Stimulated activated CD4-positive, alpha-beta T cell treated with anti-CD3 and anti-CD28 coated beads, Interleukin-2, amount 100 ng/mL, for 4 hours (primary cell): Measurements from ENCODE around the gene MCF2L2.
"Not testable (repeated sequence)": the region's sequence is repeated elsewhere in the genome, so short reads cannot be mapped to it uniquely, and the experiment has no call there.

Experiments used
- DNase-seq: peaks from one replicate; pipeline ENCODE4 v3.0.0-alpha.2; 2020; ENCODE audit warnings: low read depth

The MCF2L2 gene, protein sequence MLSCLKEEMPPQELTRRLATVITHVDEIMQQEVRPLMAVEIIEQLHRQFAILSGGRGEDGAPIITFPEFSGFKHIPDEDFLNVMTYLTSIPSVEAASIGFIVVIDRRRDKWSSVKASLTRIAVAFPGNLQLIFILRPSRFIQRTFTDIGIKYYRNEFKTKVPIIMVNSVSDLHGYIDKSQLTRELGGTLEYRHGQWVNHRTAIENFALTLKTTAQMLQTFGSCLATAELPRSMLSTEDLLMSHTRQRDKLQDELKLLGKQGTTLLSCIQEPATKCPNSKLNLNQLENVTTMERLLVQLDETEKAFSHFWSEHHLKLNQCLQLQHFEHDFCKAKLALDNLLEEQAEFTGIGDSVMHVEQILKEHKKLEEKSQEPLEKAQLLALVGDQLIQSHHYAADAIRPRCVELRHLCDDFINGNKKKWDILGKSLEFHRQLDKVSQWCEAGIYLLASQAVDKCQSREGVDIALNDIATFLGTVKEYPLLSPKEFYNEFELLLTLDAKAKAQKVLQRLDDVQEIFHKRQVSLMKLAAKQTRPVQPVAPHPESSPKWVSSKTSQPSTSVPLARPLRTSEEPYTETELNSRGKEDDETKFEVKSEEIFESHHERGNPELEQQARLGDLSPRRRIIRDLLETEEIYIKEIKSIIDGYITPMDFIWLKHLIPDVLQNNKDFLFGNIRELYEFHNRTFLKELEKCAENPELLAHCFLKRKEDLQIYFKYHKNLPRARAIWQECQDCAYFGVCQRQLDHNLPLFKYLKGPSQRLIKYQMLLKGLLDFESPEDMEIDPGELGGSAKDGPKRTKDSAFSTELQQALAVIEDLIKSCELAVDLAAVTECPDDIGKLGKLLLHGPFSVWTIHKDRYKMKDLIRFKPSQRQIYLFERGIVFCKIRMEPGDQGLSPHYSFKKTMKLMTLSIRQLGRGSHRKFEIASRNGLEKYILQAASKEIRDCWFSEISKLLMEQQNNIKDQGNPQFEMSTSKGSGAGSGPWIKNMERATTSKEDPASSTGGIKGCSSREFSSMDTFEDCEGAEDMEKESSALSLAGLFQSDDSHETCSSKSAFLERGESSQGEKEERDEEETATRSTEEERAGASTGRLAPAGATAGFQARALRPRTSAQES

DNA sequence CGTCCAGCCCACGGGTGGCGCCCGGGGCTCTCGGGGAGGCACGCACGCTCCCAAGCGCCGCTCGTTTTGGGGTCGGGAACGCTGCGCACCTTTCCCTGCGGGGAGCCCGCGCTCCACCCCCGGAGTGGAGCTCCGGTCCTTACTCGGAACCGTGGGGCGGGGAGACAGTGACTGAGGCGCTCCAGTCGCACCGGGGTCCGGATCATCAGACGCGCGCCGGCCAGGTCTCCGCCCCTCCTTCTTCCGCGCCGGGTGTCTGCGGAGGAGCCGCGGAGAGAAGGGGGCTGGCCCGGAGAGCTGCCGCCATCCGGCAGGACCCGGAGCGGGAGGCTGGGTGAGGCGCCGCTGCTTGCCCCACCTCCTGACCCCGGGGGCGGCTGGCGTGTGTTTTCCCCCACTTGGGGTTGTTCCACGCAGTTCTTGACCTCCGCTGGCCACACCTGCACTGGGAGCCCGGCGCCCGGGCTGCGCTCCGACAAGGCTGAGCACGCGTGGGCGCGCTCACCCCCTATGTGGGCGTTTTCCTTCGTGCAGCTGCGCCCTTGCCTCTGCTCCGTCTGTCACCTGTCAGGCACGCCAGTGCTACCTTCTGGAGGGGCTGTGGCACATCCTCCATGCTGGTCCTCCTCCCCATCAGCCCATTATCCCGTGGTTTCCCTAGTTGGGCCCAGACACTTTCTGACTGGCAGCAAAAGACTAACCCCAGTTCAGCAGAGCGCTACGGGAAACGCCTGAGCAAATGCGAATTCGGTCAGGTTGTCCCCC is at the start of gene MCF2L2:
Gene MCF2L2 (minus strand): TSS at position 173 of the 765 bp plus-strand sequence. CDS start 642 bp downstream, outside the sequence.
- DNase-seq = peak; percentile 63

DNA sequence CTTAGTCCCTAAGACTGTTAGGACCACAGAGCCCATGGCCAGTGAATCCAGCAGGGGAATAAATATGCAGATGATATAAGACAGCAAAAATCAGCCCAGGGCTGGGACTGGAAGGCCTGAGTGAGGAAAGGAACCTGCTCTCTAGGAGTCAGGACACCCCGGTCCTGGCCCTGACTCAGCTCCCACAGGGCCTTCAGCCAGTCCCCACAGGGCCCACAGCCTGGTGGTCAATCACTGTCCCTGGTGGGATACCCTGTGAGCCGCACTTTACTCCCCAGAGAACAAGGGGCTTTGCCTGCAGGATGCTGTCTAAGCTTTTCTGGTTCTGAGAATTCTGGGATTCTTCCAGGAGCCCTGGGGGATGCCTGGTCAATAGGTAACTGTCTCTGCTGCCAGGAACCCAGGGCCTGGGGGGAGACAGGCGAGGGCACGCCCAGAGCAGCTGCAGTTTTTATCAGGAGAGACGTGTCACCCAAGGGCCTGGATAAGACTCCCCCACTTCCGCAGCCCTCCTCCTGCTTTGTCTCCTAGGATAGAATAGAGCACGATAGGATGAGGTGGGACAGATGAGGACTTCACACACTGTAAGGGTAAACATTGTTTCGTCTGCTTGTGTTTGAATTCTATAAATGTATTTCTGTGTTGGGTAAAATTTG is 49.5 kb upstream of the MCF2L2 start:
- no peak for DNase-seq

DNA sequence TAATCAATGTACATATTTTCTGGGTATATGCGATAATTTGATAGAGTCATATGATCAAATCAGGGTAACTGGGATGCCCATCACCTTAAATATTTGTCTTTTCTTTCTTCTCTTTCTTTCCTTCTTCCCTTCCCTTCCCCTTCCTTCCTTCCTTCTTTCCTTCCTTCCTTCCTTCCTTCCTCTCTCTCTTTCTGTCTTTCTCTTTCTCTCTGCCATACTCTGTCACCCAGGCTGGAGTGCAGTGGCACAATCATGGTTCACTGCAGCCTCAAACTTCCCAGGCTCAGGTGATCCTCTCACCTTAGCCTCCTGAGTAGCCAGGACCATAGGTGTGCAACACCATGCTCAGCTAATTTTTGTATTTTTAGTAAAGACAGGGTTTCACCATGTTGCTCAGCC is 47.3 kb upstream of the MCF2L2 start:
- not testable (repeated sequence) for DNase-seq

GRCh38 chr3:183475016-183475763 is 46.8 kb upstream of the MCF2L2 start:
- no peak for DNase-seq

- DNase-seq = no peak
Measured at GRCh38 chr3:183473969-183474368, 45.5 kb upstream of the MCF2L2 start.

GRCh38 chr3:183472155-183472554 is 43.7 kb upstream of the MCF2L2 start:
- no peak for DNase-seq

- DNase-seq = no peak
Measured at GRCh38 chr3:183468424-183468823, 40.0 kb upstream of the MCF2L2 start.

- no peak for DNase-seq
Measured at GRCh38 chr3:183466575-183466974, 38.2 kb upstream of the MCF2L2 start.

DNA sequence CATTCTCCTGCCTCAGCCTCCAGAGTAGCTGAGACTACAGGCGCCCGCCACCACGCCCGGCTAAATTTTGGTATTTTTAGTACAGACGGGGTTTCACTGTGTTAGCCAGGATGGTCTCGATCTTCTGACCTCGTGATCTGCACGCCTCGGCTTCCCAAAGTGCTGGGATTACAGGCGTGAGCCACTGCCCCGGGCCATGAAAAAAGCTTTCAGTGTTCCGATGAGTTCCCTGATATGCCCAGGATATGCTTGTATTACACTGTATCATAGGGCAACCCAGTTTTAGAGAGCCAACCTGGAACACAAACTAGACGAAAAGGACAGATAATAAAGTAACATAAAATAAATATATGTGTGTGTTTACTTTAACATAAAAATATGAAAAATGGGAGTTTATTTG is 37.3 kb upstream of the MCF2L2 start:
- not testable (repeated sequence) for DNase-seq

- no peak for DNase-seq
Measured at GRCh38 chr3:183464480-183464879, 36.1 kb upstream of the MCF2L2 start.

DNA sequence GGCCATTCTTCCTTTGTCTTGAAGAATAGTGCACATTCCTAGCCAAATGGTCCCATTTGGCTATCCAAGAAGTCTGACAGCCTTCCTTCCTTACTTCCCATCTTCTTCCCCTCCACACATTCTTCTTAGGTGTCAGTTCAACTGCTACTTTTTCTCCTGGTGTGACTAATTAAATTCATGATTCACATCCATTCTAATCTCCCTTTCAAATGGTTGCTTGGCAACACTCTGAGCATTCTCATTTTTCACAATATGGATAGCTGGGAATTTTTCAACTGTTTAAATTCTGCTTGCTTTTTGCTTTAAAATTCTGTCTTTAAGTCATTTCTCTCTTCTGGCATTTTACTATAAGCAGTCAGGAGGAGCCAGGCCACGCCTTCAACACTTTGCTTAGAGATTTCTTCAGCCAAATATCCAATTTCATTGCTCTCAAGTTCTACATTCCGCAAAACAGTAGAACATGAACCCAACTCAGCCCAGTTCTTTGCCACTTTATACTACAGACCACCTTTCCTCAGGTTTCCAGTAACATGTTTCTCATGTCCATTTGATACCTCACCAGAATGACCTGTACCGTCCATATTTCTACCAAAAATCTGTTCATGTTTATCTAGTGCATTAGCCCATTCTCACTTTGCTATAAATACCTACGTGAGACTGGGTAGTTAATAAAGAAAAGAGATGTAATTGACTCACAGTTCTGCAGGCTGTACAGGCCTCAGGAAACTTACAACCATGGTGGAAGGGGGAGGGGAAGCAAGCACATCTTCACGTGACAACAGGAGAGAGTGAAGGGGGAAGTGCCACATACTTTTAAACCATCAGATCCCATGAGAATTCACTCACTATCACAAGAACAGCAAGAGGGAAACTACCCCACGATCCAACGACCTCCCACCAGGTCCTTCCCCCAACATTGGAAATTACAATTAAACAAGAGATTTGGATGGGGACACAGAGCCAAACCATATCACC is 31.9 kb upstream of the MCF2L2 start:
- DNase-seq = no peak

DNA sequence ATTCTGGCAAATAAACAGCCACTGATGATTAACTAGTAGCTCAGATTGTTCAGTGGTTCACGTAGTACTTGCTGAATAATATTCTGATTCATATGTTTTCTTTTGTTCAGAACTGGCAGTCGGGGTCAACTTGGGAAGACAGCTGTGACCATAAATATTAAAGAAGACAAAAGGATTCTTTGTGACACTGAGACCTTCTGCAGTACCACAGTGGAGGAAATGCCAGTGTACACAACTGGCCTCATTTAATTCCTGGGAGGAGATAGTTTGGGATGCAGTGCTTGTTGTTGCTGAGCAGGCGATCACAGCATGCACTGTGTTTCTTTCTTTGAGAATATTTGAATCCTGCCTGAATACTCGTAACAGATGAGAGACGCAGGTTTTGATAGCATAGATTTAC is 26.7 kb upstream of the MCF2L2 start:
- no peak for DNase-seq

DNA sequence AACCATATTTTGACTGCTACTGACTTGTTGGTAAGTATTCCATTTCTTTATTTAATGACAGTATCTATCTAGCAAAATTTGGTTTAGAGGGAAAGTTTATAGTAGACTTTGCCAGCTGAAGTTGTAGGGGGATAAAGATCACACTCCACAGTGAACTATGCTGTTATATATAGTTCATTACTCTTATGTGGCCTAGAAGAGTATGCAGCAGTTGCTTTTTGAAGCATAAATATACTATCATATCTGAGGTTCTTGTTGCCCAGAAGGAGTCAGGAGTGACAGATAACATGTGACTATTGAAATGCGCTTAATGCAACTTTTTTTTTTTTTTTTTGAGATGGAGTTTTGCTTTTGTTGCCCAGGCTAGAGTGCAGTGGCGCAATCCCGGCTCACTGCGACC is 25.6 kb upstream of the MCF2L2 start:
- DNase-seq = no peak

DNA sequence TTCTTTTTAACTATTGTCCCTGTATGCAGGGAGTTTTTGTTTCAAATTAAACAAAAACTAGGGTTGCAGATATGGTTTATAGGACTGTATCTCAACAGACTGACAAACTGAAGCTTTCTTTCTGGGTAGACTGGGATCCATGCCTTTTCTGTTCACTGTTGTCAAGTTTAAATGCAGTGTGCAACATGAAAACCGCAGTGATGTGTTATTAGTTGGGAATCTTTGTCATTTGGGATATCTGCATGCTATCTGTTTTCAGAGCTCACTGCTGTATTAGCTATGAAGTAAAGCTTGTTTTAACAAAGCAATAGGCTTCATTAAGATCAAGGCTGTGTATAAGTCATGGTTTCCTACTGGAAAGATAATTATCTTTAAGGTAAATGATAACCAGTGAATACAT is 21.4 kb upstream of the MCF2L2 start:
- no peak for DNase-seq

GRCh38 chr3:183449391-183449790 is 21.0 kb upstream of the MCF2L2 start:
- DNase-seq = no peak

DNA sequence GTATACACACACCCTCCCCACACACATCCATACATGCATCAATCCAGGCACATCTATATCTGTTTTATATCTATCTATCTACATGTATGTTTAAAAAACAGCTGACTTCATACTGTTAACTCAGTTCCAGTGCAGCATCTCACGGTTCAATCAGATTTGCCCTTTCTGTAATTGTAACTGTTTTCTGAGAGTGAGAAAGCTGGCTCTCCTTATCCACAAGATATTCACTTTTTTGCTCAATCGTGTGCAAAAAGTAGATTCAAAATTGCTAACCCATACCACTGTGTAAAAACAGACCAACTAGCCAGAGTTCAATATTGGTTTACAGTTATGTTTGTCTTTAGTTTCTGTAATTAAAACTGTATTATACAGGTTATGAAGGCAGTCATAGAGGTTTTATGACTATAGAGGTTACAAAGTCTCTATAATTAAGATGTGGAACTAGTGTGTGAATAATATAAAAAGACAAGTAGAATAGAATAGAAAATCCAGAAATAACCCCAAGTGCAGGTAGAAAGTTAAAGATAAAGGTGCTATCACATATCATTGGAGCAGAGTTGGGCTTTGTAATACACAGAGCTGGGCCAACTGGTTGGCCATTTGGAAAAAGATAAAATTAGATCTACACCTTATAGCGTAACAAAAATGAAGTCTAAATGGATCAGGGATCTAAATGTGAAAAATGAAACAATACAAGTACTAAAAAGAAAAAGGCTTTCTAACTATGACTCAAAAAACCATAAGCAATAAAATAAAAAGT is 20.1 kb upstream of the MCF2L2 start:
- no peak for DNase-seq

DNA sequence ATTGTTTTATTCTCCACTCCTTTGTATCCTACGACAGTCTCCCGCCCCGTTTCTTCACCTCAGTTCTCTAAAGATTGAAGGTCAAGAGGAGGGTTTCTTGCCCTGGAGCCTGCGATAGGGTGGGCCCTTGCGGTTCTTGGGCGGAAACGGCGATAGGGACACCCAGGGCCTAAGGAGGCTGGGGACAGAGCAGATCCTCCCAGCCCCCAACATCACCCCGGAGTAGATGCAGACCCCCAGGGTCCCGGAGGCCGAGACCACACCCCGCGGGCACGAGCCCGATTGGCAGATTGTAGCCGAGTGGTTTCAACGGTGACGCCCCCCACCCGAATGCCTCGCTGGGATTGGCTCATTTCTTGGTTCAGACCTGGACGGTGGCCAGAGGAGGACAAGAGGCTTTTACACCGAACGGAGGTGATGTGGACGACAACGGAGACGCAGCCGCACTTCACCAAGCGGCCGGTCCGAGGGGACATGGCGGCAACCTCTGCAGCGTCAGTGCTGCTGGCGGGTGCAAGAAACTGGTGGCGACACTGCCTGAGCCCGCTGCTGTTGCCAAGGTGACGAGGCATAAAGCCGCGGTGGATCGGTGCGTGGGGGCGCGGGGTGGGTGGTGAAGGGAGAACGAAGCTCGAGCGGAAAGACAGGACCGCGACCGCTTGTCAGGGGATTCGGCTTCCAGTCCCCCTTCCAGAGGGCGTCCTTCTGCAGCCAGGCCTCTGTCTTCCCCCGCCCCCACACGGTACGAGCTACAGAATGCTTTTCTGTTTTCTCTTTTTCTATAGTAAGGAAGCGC is 19.0 kb upstream of the MCF2L2 start:
- peak; percentile 51 for DNase-seq

DNA sequence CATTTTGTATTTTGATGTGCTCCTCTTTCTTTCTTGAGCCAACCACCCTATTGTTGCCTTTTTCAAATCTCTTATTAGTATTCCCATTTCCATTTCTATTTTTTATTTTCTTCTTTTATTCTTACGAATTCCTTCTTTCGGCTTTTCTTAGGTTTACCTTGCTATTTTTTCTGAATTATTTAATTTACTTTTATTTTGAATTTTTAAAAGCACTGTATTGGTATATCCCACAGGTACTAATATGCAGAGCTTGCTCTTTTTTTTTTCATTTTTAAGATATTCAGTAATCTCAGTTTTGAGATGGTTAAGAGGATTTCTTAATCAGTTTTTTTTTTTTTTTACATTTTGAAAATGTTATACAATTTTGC is 18.4 kb upstream of the MCF2L2 start:
- no peak for DNase-seq
